NCI-H774 (cell line): Measurements from ENCODE around the gene TMEM120A.
"Not testable (repeated sequence)": the region's sequence is repeated elsewhere in the genome, so short reads cannot be mapped to it uniquely, and the experiment has no call there.

ENCODE experiments used
- DNase-seq: peaks from one replicate; lab custom pipeline; 2025; lab: John Stamatoyannopoulos, UW

The TMEM120A gene

DNA sequence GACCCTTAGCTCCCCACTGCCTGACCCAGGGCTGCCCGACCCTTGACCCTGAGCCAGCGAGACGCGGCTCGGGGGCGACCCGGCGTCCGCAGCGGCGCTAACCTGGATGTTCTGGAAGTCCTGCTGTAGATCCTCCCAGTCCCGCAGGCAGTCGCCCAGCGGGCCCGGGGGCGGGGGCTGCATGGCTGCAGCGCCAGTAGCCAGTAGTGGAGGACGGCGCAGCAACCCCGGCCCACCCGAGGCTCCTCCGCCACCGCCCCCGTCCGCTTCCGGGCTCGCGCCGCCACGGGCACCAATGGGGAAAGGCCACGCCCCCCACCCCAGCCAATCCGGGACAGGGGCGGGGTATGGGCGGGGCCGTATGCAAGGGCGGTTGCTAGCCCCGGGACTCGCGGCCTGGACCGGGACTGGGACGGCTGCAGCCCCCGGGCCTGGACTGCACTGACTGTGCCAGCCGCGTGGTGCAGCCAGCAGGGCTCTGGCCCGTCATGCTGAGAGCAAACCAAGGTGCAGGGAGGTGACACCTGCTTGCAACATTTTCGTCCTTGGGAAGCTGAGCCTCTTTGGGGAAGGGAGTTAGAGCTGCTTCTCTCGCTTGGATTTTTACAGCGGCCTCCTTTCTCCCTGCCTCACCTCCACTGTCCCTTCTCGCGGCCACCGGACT lies at the start of gene TMEM120A:
TSS of gene TMEM120A (minus strand) at position 208 of the 664 bp plus-strand sequence. CDS start at position 183, 25 bp downstream.
- DNase-seq, result peak; percentile 89

DNA sequence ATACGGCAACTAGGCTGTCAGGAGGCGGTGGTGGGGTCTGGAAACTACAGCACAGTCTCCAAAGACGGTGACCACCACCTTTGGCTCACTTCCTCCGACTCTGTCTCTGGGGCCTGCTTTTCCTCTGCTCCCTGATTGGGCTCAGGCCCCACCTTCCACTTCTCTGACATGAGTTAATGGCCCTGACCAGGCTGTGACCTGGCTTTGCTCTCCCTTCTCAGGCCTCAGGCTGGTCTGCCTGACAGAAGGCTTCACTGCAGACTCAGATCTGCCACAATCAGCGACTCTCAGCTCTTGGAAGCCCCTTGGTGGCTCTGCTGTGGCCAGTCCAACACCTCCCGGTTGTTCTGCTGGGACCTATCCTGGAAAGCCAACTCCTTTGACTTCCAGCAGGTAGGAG lies 45.7 kb upstream of the TMEM120A start:
- no peak for DNase-seq

DNA sequence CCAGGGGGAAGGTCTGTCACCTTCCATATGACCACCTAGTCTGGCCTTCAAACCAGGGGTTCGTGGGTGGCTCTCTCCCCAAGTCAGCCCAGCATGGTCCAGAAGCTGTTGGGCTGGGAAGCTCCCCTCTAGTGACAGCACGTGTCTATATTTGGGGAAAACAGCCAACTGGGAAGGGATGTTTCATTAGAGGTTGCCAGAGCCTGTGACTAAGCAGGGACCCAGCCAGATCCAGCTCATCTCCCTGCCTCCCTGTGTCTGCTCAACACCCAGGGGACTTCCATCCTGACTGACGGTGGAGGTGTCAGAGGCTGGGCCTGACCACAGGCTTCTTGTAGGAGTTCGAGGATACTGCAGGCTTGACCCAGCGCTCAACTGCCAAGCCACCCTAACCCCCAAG lies 42.9 kb upstream of the TMEM120A start:
- no peak for DNase-seq

DNA sequence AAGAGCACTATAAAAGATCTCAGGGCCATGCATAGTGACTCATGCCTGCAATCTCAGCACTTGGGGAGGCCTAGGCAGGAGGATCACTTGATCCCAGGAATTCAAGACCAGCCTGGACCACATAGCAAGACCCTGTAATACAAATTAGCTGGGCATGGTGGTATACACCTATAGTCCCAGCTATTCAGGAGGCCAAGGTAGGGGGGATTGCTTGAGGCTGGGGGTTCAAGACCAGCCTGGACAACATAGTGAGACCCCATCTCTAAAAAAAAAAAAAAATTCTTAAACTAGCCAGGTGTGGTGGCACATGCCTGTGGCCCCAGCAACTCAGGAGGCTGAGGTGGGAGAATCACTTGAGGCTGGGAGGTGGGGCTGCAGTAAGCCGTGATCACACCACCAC lies 37.6 kb upstream of the TMEM120A start:
- DNase-seq, result no peak

- DNase-seq, result not testable (repeated sequence)
These were observed 35.3 kb upstream of the TMEM120A start for GRCh38 chr7:76029682-76030081.

DNA sequence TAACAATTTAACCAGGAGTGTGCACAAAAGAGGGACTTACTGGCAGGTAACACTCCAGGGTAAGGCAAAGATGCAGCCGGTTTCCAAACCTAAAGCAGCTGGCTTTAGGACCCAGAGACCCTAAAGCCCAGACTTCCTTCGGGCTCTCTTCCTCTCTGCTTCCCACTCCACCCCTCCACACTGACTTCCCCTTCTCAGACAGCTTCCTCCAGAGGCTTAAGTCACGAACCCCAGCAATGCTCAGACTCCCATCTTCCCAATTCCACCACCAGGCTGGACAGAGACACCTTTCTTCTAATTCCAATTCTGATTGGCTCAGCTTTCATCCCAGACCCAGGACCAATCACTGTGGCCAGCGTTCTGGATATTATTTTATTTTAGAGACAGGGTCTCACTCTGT lies 28.6 kb upstream of the TMEM120A start:
- DNase-seq, result no peak

DNA sequence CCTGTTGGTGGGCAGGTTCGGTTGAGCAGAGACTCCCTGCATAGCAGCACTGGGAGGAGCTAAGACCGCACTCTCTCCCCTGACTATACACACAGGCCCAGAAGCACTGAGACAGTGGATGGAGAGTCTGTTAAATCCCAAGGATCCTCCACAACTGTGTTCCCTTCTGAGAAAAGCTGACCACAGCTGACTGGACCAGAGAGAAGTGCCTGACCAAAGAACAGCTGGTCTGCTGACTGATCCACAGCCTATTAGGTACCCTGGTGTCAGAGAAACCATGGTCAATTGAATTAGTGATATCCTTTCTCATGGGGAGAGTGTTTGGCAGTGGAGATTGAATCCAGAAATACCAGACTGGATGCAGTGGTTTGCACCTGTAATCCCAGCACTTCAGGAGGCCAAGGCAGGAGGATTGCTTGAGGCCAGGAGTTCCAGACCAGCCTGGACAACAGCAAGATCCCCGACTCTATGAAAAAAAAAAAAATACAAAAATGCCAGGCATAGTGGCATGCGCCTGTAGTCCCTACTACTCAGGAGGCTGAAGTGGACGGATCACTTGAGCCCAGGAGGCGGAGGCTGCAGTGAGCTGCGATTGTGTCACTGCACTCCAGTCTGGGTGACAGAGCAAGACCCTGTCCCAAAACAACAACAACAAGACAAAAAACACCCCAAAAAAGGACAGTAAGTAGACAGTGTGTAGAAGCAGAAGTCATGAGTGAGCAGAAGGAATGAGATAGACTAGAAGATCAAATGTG lies 27.8 kb upstream of the TMEM120A start:
- no peak for DNase-seq

GRCh38 chr7:76020031-76020714 lies 25.8 kb upstream of the TMEM120A start:
- DNase-seq, result peak; percentile 45

GRCh38 chr7:76018520-76018919 lies 24.1 kb upstream of the TMEM120A start:
- not testable (repeated sequence) for DNase-seq

- no peak for DNase-seq
These were observed 22.0 kb upstream of the TMEM120A start for GRCh38 chr7:76016191-76016947.

DNA sequence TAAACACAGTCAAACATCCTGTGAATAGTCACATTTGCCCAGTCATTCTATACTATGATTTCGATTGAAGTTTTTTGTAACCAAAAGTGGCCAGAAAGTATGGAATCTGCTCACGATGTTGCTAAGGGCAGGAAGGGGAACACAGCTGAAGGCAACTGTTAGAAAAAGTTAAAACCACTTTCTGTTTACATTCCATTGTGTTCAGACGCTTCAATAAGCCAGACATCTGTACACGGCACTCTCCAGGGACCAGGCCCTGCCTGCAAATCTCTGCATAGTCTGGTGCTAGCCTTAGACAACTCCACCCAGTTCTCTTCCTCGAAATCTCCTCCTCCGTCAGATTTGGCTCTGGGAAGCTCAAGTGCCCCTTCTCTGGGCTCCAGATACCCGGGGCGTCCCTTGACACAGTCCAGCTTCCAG lies 17.1 kb upstream of the TMEM120A start:
- no peak for DNase-seq

- no peak for DNase-seq
These were observed 15.5 kb upstream of the TMEM120A start for GRCh38 chr7:76009672-76010600.

DNA sequence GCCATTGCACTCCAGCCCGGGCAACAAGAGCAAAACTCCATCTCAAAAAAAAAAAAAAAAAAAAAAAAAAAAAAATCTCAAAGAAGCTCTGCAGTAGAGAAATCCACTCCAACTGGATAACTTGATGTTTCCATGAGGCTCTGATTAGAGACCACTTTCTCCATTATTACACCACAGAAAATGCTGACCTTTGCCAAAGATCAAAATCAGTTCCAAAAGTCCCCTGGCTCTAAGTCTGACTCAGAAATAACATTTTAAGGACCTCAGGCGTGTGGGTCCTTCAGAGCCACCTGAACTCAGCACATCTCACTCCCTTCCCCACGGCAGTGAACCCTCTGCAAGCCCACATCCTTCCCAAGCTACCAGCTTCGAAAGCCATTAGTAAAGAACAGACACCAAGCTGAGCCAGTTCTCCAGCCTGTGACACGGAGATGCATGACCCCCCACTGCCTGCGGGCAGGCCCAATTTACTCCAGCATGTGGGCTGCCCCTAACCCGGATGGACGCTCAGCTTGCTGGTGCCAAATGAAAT lies 13.8 kb upstream of the TMEM120A start:
- no peak for DNase-seq

DNA sequence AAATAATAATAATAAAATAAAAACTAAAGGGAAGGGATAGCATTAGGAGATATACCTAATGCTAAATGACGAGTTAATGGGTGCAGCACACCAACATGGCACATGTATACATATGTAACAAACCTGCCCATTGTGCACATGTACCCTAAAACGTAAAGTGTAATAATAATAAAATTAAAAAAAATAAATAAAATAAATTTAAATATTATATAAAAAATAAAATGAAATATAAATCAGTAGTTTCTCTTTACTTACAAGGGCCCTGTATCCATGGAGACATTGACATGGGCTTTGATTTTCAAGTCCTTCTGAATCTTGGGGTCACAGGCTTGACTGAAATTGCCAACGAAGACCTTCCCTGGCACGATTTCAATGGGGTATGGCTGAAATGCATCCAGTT lies 10.6 kb upstream of the TMEM120A start:
- DNase-seq, result not testable (repeated sequence)

DNA sequence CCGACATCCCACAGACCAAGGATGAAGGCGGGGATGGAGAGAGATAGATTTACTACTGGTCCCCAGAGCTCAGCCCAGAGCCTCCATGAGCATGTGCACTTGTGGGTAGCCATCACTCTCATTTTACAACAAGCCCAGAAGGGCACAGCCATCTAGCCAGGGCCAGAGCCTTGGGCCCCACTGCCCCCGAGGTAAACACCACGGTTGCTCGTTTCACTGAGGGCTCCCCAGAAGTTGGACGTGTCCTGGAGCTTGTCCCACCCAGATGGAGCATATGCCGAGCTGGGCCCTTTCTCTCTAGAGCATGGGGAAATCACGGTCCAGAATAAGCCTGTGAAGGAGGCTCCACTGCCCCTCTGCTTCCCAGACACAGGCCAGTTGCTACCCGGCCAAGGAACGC lies 9.0 kb upstream of the TMEM120A start:
- no peak for DNase-seq

DNA sequence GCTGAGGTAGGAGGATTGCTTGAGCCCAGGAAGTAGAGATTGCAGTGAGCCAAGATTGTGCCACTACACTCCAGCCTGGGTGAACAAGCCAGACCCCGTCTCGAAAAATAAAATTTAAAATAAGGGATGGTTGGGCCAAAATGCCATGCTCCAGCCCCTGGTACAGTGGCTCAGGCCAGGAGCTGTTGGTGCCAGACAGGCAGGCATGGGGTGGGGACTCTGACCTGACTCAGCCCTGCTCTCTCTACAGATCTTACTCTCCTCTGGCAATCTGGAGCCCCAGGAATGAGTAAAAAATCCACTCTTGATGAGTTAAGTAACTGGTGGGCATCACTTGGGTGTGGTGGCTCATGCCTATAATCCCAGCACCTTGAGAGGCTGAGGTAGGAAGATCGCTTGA lies 8.4 kb upstream of the TMEM120A start:
- no peak for DNase-seq

GRCh38 chr7:76002139-76002538 lies 7.7 kb upstream of the TMEM120A start:
- DNase-seq, result no peak

GRCh38 chr7:76000566-76000965 lies 6.2 kb upstream of the TMEM120A start:
- DNase-seq, result no peak

GRCh38 chr7:75998038-75998437 lies 3.6 kb upstream of the TMEM120A start:
- DNase-seq, result no peak

- DNase-seq, result no peak
These were observed 2.1 kb upstream of the TMEM120A start for GRCh38 chr7:75996476-75996875.

DNA sequence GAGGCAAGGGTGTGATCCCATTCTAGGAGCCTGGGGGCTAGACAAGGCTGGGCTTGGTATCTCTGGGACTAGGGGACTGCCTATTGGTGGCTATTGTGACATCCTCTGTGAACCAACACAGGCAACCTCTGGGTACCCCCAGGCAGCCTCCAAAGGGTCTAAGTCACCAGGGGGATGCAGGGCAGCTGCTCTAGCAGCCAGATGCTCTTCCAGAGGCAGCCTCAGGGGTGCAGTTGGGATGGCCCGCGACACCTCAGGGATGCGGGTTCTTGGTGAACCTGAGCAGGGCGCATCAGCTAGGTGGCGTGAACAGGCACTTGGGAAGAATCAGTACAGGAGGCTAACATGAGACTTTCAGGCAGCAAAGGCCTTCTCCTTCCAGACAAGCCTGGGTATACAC lies 1.6 kb upstream of the TMEM120A start:
- no peak for DNase-seq
